T-helper 1 cell treated with Interleukin-12 subunit alpha and Interleukin-12 subunit beta and Interleukin-4 antibody, amounts not matched to agents 30 μg/mL and 1 μg/mL, for 36 hours (primary cell): Measurements from ENCODE around the gene ZBED2.

ENCODE experiments used
- H3K27ac Mint-ChIP-seq: one replicate; pipeline ENCODE4 v1.8.0; 2021; ENCODE audit warnings: mild to moderate bottlenecking, mixed read lengths
- H3K27me3 Mint-ChIP-seq: one replicate; pipeline ENCODE4 v1.8.0; 2021; ENCODE audit warnings: low read depth, mixed read lengths
- H3K36me3 Mint-ChIP-seq: one replicate; pipeline ENCODE4 v1.8.0; 2021; ENCODE audit warnings: low read depth, mixed read lengths
- H3K4me1 Mint-ChIP-seq: one replicate; pipeline ENCODE4 v1.8.0; 2021; ENCODE audit warnings: low read depth, mixed read lengths
- H3K4me3 Mint-ChIP-seq: one replicate; pipeline ENCODE4 v1.8.0; 2021; ENCODE audit warnings: mild to moderate bottlenecking, moderate library complexity, mixed read lengths
- H3K9me3 Mint-ChIP-seq: one replicate; pipeline ENCODE4 v1.8.0; 2021; ENCODE audit warnings: mixed read lengths

Gene ZBED2

DNA sequence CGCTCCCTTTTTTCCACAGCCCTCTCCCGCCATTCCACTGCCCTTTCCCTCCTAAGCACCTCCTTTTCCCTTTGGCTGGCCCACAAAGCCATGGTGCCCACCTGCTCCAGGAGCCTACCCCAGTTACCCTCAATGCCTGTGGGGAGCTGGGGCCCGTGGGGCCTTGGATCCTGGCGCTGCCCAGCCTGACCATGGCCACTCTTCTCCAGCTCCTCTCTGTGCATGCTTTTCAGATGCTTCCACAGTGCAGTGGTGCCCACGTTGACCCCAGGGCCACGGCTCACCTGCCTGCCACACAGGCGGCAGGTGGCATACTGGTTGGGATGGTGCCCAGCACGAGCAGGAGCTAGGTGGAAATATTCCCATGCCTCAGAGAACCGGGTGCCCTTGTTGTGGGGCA is 1.5 kb downstream of the ZBED2 start:
- no peaks in the 10 kb centered on the region for H3K27me3 Mint-ChIP-seq
- no peaks in the 10 kb centered on the region for H3K9me3 Mint-ChIP-seq
- H3K27ac Mint-ChIP-seq = peak overlapping the region; percentile 90
- H3K36me3 Mint-ChIP-seq = peaks cover 61% of the 10 kb centered on the region
- peak overlapping the region; percentile 87 for H3K4me3 Mint-ChIP-seq
- H3K4me1 Mint-ChIP-seq = peaks cover 66% of the 10 kb centered on the region

DNA sequence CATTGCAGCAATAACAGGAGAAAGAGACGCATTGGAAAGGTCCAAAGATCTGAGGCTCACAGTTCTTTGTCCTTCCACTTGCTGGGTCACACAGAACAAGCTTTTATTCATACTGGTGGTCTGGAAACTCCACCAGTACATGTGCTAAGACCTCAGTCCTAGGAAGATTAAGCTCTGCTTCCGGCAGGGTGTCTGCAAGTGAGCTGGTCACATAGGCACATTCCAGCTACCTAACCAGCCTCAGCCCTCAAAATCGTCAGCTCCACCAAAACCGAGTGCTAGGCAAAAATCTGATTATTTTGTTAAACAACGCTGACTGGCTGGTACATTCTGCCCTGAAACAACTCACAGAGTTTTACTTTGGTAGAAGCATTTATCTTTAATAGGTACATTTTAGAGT is 2.2 kb downstream of the ZBED2 start:
- peaks cover 63% of the 10 kb centered on the region for H3K36me3 Mint-ChIP-seq
- peak overlapping the region; percentile 90 for H3K27ac Mint-ChIP-seq
- H3K27me3 Mint-ChIP-seq = no peaks in the 10 kb centered on the region
- H3K4me1 Mint-ChIP-seq = peaks cover 66% of the 10 kb centered on the region
- no peaks in the 10 kb centered on the region for H3K9me3 Mint-ChIP-seq
- peak overlapping the region; percentile 87 for H3K4me3 Mint-ChIP-seq

DNA sequence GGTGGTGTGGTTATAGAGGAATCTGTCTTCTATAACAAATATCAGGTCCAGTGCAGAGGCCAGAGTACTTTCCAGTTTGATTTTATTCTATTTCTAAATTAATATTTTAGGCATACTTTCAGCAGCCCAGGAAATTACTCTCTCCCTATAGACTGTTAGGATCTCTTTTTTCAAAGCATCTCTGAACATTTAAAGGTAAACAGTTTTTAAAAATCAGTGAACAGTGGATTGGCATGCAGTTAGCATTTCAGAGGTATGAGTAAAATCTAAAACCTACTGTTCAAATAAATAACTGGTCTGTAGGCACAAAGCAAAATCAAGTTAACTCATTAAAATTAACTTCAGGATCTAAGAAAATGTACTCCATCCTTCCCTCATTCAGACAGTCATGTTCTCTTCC is 3.0 kb downstream of the ZBED2 start:
- Mint-ChIP-seq H3K27ac (peak overlapping the region; percentile 62), H3K4me1 (peaks cover 66% of the 10 kb centered on the region), H3K27me3 (no peaks in the 10 kb centered on the region), H3K4me3 (peak overlapping the region; percentile 87), H3K9me3 (no peaks in the 10 kb centered on the region), H3K36me3 (peaks cover 63% of the 10 kb centered on the region)

DNA sequence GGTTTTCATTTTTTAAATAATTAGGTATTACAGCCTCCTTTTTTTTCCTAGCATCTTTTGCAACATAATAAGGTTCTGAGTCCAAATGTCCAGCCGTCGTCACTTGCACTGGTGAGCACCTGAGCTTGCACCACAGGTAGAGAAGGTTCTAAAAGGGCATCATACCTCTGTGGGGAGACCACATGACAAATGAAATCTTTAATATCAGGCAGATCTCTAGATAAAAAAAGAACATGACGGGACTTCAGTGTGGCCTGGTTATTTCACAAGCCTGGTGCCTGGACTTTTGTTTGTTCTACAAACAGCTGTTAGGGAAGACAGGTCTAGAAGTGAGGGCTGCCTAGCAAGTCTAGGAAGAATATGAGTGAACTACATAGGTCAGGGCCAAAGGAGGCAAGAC is 3.6 kb downstream of the ZBED2 start:
- H3K9me3 Mint-ChIP-seq = no peaks in the 10 kb centered on the region
- H3K27ac Mint-ChIP-seq = peak overlapping the region; percentile 73
- H3K4me3 Mint-ChIP-seq = peak overlapping the region; percentile 87
- H3K36me3 Mint-ChIP-seq = peaks cover 65% of the 10 kb centered on the region
- no peaks in the 10 kb centered on the region for H3K27me3 Mint-ChIP-seq
- H3K4me1 Mint-ChIP-seq = peaks cover 67% of the 10 kb centered on the region

DNA sequence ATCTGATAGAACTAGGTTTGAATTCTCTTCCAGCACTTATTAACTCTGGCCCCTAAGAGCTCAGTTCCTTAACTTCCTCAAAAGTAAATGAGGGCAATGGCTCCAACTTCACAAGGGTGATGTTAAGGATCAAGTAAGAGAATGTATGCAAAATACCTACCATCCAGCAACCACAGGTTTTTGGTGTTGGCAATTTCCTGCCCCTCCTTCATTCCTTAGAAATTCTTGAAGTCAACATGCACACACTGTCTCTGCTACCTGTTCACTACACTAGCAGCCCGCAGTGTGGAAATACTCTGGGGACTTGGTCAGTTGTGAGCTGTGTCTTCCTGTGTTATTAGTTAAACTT is 5.0 kb downstream of the ZBED2 start:
- Mint-ChIP-seq H3K9me3 (no peaks in the 10 kb centered on the region), H3K27ac (peak overlapping the region; percentile 37), H3K4me1 (peaks cover 63% of the 10 kb centered on the region), H3K36me3 (peaks cover 65% of the 10 kb centered on the region), H3K4me3 (no peak overlapping the region), H3K27me3 (no peaks in the 10 kb centered on the region)

DNA sequence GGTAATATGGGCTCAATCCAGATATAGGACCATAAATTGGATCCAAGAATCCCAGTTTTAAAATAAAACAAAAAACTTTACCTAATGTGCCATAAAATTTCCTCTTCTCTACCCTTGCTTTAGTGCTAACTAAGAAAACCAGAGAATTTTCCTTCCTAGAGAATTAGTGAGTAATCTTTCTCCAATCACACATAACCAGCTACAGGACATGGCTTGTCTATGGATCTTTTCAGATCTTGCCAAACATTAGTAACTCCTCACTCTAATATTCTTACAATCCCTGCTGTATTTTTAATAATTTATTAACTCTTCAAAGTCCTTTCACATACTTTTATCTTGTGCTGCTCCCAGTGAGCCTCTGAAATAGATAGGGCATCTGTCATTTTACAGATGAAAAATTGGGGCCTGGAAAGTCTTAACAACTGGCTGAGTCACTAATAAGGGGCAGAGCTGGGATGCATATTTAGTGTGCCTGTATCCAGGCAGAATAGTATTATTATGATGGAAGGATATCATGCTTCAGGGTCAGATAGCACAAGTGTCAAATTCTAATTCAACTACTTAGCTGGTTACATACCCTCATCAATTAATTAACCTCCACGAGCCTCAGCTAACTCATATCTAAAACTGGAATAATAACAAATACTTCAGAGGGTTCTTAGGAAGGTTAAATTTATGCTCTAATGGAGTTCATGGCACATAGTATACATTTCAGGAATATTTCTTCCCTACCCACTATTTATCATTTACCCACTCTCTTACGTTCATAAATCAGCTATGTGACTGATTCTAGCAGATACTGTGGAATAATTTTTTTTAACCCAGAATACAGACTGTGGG is 5.6 kb downstream of the ZBED2 start:
- H3K27ac Mint-ChIP-seq = peak overlapping the region; percentile 27
- H3K4me1 Mint-ChIP-seq = peaks cover 60% of the 10 kb centered on the region
- H3K4me3 Mint-ChIP-seq = no peak overlapping the region
- no peaks in the 10 kb centered on the region for H3K27me3 Mint-ChIP-seq
- peaks cover 67% of the 10 kb centered on the region for H3K36me3 Mint-ChIP-seq
- no peaks in the 10 kb centered on the region for H3K9me3 Mint-ChIP-seq

DNA sequence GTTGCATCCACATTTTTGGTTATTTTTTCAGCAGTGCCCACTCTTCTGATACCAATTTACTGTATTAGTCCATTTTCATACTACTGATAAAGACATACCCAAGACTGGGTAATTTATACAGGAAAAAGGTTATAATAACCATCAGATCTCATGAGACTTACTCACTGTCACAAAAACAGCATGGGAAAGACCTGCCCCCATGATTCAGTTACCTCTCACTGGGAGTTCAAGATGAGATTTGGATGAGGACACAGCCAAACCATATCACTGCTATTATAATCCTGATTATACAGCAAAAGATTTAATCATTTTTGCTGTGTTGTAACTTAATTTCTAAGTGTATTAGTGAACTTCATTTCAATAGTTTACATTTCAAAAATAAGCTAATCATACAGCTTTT is 6.6 kb downstream of the ZBED2 start:
- no peaks in the 10 kb centered on the region for H3K27me3 Mint-ChIP-seq
- H3K4me3 Mint-ChIP-seq = no peak overlapping the region
- peak overlapping the region; percentile 60 for H3K27ac Mint-ChIP-seq
- no peaks in the 10 kb centered on the region for H3K9me3 Mint-ChIP-seq
- peaks cover 58% of the 10 kb centered on the region for H3K4me1 Mint-ChIP-seq
- peaks cover 66% of the 10 kb centered on the region for H3K36me3 Mint-ChIP-seq

DNA sequence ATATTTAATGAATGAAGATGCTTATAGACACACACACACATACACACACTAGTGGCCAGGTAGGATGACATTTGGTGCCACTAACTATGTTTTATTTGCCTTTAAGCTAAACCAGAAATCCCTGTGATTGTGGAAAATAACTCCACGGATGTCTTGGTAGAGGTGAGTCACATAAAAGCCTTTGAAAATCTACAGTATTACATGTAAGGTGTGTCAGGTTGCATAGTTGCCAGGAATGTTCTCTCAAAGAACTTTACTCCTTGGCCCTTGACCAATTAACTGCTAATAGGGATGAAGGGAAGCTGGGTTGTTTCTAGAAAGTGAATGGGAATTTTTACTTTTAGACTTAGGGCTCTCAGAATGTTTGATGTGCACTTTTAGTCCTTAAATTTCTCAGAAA is 9.9 kb downstream of the ZBED2 start:
- Mint-ChIP-seq H3K9me3 (no peaks in the 10 kb centered on the region), H3K36me3 (peaks cover 79% of the 10 kb centered on the region), H3K4me1 (peaks cover 57% of the 10 kb centered on the region), H3K27ac (no peak overlapping the region), H3K4me3 (no peak overlapping the region), H3K27me3 (no peaks in the 10 kb centered on the region)

DNA sequence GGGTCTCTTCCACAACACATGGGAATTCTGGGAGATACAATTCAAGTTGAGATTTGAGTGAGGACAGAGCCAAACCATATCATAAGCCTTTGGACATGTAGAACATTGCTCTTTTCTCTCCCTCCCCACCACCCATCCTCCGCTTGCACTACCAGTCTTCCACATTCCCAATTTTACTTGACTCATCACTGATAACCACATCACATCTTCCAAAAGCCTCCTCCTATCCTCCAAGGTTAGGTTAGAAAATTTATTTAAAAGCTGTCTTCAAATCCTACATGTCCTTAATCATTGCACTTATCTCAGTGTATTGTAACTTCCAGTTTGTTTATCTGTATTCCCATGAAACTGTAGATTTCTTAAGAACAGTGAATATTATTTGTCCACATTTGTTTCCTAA is 10.4 kb downstream of the ZBED2 start:
- peaks cover 79% of the 10 kb centered on the region for H3K36me3 Mint-ChIP-seq
- no peak overlapping the region for H3K27ac Mint-ChIP-seq
- no peak overlapping the region for H3K4me3 Mint-ChIP-seq
- H3K4me1 Mint-ChIP-seq = peaks cover 57% of the 10 kb centered on the region
- no peaks in the 10 kb centered on the region for H3K9me3 Mint-ChIP-seq
- H3K27me3 Mint-ChIP-seq = no peaks in the 10 kb centered on the region

DNA sequence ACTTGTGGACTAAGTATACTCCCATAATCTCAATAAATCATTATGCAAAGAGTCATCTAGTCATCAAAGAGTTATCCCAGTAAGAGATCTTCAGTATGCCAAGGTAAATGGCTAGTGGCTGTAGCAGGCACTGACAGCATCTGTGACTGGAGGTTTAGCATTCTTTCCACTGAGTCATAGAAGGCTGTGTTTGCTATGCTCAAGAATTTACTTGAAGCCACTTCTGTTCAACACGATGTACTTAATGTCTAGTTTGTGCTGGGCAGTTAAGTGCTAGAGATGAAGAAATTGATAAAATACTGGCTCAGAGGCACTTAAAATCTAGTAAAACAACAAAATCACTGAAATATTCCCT is 13.0 kb downstream of the ZBED2 start:
- Mint-ChIP-seq H3K9me3 (no peaks in the 10 kb centered on the region), H3K27ac (peak overlapping the region; percentile 45), H3K36me3 (peaks cover 76% of the 10 kb centered on the region), H3K27me3 (no peaks in the 10 kb centered on the region), H3K4me3 (no peak overlapping the region), H3K4me1 (peaks cover 62% of the 10 kb centered on the region)

DNA sequence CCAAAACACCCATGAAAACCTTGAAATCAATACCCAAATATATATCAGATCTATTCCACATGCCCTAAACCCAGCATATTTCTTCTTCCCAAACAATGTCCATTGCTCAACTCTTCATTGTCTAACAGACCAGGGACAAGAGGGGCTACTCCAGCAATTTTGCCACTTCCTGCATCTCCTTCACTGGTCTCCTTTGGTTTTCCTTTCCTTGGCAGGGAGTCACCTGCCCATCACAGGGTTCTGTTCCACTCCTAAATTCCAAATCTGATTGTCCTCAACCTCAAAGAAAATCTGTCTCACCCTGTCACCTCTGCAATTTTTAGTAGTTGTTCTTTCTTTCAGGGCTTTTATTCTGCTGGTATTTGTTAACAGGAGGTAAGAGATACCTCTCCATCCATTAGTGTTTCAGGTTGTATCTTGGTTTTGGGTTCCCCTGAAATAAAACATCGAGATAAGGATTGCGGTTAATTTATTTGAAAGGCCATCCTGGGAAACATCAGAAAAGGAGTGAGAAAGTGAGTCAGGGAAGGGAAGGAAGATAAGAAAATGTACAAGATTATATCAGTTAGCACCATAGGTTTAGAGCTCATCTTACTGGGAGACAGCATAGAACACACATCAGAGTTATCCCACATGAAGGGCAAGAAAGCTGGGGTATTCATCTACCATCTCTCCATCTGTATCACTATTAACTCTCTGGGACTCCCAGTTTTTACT is 13.6 kb downstream of the ZBED2 start:
- peak overlapping the region; percentile 45 for H3K27ac Mint-ChIP-seq
- no peaks in the 10 kb centered on the region for H3K27me3 Mint-ChIP-seq
- H3K4me1 Mint-ChIP-seq = peaks cover 63% of the 10 kb centered on the region
- H3K4me3 Mint-ChIP-seq = no peak overlapping the region
- H3K9me3 Mint-ChIP-seq = no peaks in the 10 kb centered on the region
- H3K36me3 Mint-ChIP-seq = peaks cover 72% of the 10 kb centered on the region

DNA sequence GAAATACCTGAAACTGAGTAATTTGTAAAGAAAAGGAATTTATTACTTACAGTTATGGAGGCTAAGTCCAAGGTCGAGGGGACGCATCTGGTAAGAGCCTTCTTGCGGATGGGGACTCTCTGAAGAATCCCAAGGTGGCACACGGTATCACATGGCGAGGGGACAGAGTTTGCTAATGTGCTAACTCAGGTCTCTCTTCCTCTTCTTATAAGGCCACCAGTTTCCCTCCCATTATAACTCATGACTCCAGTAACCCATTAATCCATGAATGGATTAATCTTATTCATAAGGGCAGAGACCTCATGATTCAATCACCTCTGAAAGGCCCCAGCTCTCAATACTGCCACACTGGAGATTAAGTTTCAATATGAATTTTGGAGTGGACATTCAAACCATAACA is 15.7 kb downstream of the ZBED2 start:
- Mint-ChIP-seq H3K4me1 (peaks cover 57% of the 10 kb centered on the region), H3K27ac (peak overlapping the region; percentile 58), H3K9me3 (no peaks in the 10 kb centered on the region), H3K4me3 (no peak overlapping the region), H3K36me3 (peaks cover 65% of the 10 kb centered on the region), H3K27me3 (no peaks in the 10 kb centered on the region)

DNA sequence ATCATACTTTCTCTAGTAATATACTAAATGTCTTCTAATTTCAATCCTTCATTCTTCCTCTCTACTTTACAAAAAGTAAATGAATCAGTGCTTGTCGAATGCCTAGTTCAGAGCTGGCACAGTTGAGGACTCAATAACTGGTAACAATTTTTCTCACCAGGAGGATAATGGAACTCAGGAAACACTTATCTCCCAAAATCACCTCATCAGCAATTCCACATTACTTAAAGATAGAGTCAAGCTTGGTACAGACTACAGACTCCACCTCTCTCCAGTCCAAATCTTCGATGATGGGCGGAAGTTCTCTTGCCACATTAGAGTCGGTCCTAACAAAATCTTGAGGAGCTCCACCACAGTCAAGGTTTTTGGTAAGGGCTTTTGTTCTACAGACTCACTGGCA is 16.3 kb downstream of the ZBED2 start:
- no peak overlapping the region for H3K4me3 Mint-ChIP-seq
- H3K27ac Mint-ChIP-seq = peak overlapping the region; percentile 53
- H3K4me1 Mint-ChIP-seq = peaks cover 52% of the 10 kb centered on the region
- no peaks in the 10 kb centered on the region for H3K9me3 Mint-ChIP-seq
- H3K27me3 Mint-ChIP-seq = no peaks in the 10 kb centered on the region
- peaks cover 60% of the 10 kb centered on the region for H3K36me3 Mint-ChIP-seq

DNA sequence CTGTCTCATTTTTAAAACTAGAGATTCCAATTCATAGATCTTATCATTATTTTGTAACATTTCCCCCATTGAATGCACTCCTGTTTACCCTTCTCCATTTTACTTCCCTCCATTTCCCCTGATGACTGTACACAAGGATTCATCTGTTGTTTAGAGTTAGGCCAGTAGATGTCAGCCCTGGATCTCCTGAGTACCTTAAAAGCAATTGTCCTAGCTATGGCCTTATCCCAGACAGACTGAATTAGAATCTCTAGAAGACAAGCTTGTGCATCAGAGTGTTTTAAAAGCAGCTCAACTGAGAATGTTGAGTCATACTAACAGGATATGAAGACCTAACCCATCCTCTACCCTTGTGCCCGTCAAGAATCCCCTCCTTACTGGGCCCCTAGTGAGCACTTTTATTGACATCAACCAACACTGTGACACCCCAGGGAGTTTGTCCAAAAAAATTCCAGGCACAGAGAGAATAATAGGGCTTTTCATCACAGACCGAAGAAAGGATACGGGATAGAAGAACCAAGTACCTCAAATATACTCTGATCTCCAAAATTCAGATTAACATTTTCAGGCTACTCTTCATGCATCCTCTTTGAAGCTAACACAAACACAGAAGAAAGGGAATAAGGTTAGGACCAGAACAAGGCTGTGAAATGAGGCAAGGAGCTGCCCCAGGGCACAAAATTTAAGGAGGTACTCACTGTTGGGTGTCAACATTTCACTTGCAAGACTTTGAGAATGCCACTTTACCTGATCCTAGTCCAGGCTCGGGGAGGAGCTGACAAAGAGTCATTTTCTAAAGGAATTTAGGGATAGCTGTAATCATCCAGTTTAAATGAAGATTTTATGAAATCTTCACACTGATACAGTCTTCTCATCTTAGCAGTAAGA is 17.1 kb downstream of the ZBED2 start:
- Mint-ChIP-seq H3K4me3 (peak overlapping the region; percentile 0), H3K36me3 (peaks cover 60% of the 10 kb centered on the region), H3K4me1 (peaks cover 55% of the 10 kb centered on the region), H3K27ac (peak overlapping the region; percentile 55), H3K27me3 (no peaks in the 10 kb centered on the region), H3K9me3 (no peaks in the 10 kb centered on the region)
